Endothelial cell of umbilical vein (primary cell): ENCODE results near the gene PPP3CA.

Experiments
- EZH2 ChIP-seq: IDR thresholded peaks from 2 replicates; pipeline ENCODE4 v1.6.1; 2012; ENCODE audit warnings: borderline replicate concordance, low read depth, mild to moderate bottlenecking, moderate library complexity, low read length, inconsistent platforms; ENCODE audit not compliant: severe bottlenecking
- GATA2 ChIP-seq: IDR thresholded peaks from 2 replicates; pipeline ENCODE4 v1.7.0; 2011; ENCODE audit warnings: low read depth, mild to moderate bottlenecking, moderate library complexity, mixed read lengths, low read length; ENCODE audit not compliant: insufficient read length, insufficient read depth
- JUN ChIP-seq: IDR thresholded peaks from 2 replicates; pipeline ENCODE4 v1.6.1; 2011; ENCODE audit warnings: borderline replicate concordance, low read depth; ENCODE audit not compliant: insufficient read length, insufficient read depth
- MYC ChIP-seq: IDR thresholded peaks from one replicate; pipeline ENCODE4 v1.6.1; 2011; ENCODE audit warnings: mild to moderate bottlenecking, low read depth, low read length
- POLR2A ChIP-seq: IDR thresholded peaks from 2 replicates; pipeline ENCODE4 v1.6.1; 2012; ENCODE audit warnings: low read depth, mild to moderate bottlenecking, control low read depth, low read length
- POLR2AphosphoS5 ChIP-seq: IDR thresholded peaks from 2 replicates; pipeline ENCODE4 v1.6.1; 2012; ENCODE audit warnings: low read depth, mild to moderate bottlenecking, control low read depth, low read length, moderate library complexity; ENCODE audit not compliant: insufficient read depth
- TF ChIP-seq, protein P1 (sequence below), 2 donors: IDR thresholded peaks; 1 replicate in 1 of 2; 2 replicates in 1 of 2; pipeline ENCODE4 v1.5.1; 2011; ENCODE audit warnings: low read length in 2 of 2, mild to moderate bottlenecking in 2 of 2, moderate library complexity in 2 of 2, control low read depth in 1 of 2, inconsistent platforms in 1 of 2, low read depth in 1 of 2; ENCODE audit not compliant: insufficient read depth in 1 of 2; ENCODE audit errors: extremely low read depth in 1 of 2
- TF ChIP-seq, protein P2 (sequence below): IDR thresholded peaks from 2 replicates; pipeline ENCODE4 v1.6.1; 2011; ENCODE audit not compliant: insufficient read depth, insufficient read length

DNA sequence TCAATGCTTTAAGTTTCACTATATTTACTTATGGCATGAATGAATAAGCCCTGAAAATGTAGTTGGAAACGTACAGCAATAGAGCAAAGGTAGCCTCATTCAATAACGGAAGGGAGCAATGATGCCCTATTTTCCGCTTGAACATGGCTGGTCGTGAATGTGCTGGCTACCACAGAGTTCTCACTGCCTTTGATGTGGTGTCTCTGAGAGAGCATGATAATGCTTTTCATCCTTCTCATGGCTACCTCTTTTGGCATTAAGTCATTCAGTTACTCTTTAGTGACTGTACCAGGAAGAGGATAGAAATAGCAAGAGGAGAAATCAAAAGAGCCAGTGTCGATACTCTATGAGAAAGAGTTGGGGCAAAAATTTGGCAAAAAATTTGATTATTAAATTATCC, 308.0 kb downstream of the PPP3CA start:
- TF ChIP-seq, protein P1, sequence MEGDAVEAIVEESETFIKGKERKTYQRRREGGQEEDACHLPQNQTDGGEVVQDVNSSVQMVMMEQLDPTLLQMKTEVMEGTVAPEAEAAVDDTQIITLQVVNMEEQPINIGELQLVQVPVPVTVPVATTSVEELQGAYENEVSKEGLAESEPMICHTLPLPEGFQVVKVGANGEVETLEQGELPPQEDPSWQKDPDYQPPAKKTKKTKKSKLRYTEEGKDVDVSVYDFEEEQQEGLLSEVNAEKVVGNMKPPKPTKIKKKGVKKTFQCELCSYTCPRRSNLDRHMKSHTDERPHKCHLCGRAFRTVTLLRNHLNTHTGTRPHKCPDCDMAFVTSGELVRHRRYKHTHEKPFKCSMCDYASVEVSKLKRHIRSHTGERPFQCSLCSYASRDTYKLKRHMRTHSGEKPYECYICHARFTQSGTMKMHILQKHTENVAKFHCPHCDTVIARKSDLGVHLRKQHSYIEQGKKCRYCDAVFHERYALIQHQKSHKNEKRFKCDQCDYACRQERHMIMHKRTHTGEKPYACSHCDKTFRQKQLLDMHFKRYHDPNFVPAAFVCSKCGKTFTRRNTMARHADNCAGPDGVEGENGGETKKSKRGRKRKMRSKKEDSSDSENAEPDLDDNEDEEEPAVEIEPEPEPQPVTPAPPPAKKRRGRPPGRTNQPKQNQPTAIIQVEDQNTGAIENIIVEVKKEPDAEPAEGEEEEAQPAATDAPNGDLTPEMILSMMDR (IDR thresholded peaks at IDR 0.05; ENCODE audit: extremely low read depth in 1 of 2, insufficient read depth in 1 of 2, low read depth in 1 of 2, low read length in 2 of 2) = no peak
- TF ChIP-seq GATA2 (no peak), POLR2A (no peak), POLR2AphosphoS5 (no peak), EZH2 (no peak), JUN (no peak), MYC (no peak)
- TF ChIP-seq, protein P2, sequence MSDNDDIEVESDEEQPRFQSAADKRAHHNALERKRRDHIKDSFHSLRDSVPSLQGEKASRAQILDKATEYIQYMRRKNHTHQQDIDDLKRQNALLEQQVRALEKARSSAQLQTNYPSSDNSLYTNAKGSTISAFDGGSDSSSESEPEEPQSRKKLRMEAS = no peak
